Measurements from ENCODE around the gene ZNF135.

ZNF135 gene

DNA sequence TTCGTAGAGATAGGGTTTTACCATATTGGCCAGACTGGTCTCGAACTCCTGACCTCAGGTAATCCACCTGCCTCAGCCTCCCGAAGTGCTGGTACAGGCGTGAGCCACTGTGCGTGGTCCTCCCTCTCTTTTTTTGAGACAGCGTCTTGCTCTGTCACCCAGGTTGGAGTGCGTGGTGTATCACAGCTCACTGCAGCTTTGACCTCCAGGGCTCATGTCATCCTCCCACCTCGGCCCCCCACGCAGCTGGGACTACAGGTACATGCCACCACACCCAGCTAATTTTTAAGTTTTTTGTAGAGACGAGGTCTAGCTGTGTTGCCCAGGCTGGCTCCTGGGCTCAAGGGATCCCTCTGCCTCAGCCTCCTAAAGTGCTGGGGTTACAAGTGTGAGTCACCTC, 20.7 kb downstream of the ZNF135 start:
- Histone ChIP-seq H3K27ac (no peak overlapping the region), H3K9ac (no peak overlapping the region), H3K4me2 (no peak overlapping the region), H3K27me3 (no peaks in the 10 kb centered on the region), H3K9me3 (replicated peaks in 1 of 11) (peaks cover 50 to 100% (median 84%) of the 10 kb centered on the region in 11 experiments), H4K20me1 (no peaks in the 10 kb centered on the region), H3K36me3 (peaks cover 20 to 72% (median 30%) of the 10 kb centered on the region in 11 experiments), H3K4me3 (no peak overlapping the region), H3K4me1 (no peaks in the 10 kb centered on the region)
- TF ChIP-seq Cebpa-rat (IDR thresholded peaks at IDR 0.05), result no peak

DNA sequence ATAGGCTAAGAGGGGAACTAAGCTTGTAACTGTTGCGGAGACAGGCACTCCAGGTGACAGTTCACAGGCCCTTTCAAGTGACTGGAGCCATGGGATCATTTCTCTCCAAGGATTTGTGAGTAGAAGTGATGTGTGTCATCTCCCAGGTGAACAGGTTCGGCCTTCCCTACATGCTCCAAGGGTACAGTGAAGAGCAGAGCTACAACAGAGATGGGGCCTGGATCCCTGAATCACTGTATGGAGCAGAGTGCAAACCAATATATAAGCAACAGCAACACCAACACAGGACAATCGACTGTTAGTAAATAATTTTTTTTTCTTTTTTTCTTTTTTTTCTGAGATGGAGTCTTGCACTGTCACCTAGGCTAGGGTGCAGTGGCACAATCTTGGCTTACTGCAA, 23.9 kb downstream of the ZNF135 start:
- H3K36me3 ChIP-seq, result peaks cover 52 to 81% (median 58%) of the 10 kb centered on the region in 11 experiments
- TF ChIP-seq Cebpa-rat (IDR thresholded peaks at IDR 0.05), result no peak
- H3K9me3 ChIP-seq (replicated peaks in 1 of 11), result peaks cover 72 to 100% (median 86%) of the 10 kb centered on the region in 11 experiments

DNA sequence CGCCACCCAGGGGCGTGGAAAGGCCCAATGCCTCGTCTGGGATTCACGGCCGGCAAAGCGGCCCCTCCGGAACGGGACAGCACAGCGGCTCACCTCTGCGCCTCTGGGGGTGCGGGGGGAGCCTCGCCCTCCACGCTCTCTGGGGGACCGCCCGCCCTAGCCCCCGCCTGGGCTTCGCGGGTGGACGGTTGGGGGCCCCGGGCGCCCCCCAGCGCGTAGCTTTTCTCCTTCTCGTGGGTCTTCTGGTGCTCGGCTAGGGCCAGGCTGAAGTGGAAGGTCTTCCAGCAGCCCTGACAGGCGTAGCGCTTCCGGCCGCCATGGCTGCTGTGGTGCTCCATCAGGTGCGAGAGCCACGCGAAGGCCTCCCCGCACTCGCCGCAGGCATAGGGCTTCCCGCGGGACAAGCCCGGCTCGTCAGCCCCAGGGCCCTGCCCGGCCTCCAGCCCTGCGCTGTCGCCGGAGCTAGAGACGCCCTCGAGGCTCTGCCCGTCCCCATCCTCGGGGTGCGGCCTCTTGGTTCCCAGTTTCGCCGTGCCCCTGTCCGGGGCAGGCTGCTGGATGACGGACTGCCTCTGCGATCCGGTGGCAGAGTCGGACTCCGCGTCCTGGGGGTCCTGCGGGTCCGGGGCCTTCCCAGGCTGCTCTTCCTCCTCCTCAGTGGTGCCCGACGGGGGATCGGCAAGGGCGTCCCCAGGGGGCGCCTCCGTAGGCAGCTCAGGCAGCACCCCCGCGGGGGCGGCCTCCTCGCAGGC, 25.7 kb downstream of the ZNF135 start:
- no peaks in the 10 kb centered on the region for H4K20me1 ChIP-seq
- H3K4me1 ChIP-seq, result no peaks in the 10 kb centered on the region
- H3K9me3 ChIP-seq (replicated peaks in 1 of 11), result peaks cover 83 to 100% (median 94%) of the 10 kb centered on the region in 11 experiments
- no peak overlapping the region for H3K27ac ChIP-seq
- TF ChIP-seq Cebpa-rat (IDR thresholded peaks at IDR 0.05), result no peak
- H3K4me3 ChIP-seq, result peak overlapping the region in 6 of 10 experiments; percentile 12 to 31 (median 18); a peak in 9 of 20 replicates
- no peak overlapping the region for H3K4me2 ChIP-seq
- H3K36me3 ChIP-seq, result peaks cover 67 to 94% (median 72%) of the 10 kb centered on the region in 11 experiments
- H3K27me3 ChIP-seq, result no peaks in the 10 kb centered on the region
- H3K9ac ChIP-seq, result no peak overlapping the region

More for the DNA sequence above, 23.9 kb downstream of the ZNF135 start:
- Histone ChIP-seq H3K4me2 (no peak overlapping the region), H3K27ac (no peak overlapping the region), H4K20me1 (no peaks in the 10 kb centered on the region), H3K9ac (no peak overlapping the region), H3K27me3 (no peaks in the 10 kb centered on the region), H3K4me3 (0 out of 20 replicates have a peak overlapping the region, but pooled peaks of 1 of the 10 experiments have one; percentile 7), H3K4me1 (no peaks in the 10 kb centered on the region)

DNA sequence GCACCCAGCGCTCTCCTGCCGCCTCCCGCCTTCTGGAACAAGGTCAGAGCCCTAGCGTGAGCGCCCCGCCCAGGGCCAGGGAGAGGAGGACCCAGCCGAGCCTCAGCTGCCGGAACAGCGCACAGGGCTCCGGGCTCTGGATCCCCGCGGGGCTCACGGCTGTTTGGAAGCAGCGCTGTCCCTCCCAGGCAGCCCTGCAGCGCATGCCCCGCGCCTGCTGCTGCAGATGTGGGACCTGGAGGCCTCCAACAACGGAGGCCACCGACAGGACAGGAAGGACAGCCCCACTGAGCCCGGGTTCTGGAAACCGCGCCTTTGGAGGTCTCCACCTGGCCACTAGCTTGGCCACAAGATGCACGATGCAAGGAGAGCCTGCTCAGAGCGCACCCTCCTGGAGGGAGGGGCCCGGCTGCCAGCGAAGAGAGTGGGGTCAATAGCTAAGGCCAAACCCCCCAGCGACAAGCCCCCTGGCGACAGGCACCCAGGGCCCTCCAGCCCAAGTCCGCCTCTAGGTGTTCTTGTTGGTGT, 26.3 kb downstream of the ZNF135 start:
- H3K4me3 ChIP-seq, result peak overlapping the region in 6 of 10 experiments; percentile 3 to 31 (median 16); a peak in 5 of 20 replicates
- H4K20me1 ChIP-seq, result no peaks in the 10 kb centered on the region
- H3K27ac ChIP-seq, result no peak overlapping the region
- H3K4me1 ChIP-seq, result no peaks in the 10 kb centered on the region
- no peak overlapping the region for H3K9ac ChIP-seq
- H3K4me2 ChIP-seq, result no peak overlapping the region
- H3K27me3 ChIP-seq, result no peaks in the 10 kb centered on the region
- H3K9me3 ChIP-seq (replicated peaks in 1 of 11), result peaks cover 83 to 100% (median 94%) of the 10 kb centered on the region in 11 experiments
- H3K36me3 ChIP-seq, result peaks cover 74 to 94% (median 78%) of the 10 kb centered on the region in 11 experiments
- TF ChIP-seq Cebpa-rat (IDR thresholded peaks at IDR 0.05), result no peak

DNA sequence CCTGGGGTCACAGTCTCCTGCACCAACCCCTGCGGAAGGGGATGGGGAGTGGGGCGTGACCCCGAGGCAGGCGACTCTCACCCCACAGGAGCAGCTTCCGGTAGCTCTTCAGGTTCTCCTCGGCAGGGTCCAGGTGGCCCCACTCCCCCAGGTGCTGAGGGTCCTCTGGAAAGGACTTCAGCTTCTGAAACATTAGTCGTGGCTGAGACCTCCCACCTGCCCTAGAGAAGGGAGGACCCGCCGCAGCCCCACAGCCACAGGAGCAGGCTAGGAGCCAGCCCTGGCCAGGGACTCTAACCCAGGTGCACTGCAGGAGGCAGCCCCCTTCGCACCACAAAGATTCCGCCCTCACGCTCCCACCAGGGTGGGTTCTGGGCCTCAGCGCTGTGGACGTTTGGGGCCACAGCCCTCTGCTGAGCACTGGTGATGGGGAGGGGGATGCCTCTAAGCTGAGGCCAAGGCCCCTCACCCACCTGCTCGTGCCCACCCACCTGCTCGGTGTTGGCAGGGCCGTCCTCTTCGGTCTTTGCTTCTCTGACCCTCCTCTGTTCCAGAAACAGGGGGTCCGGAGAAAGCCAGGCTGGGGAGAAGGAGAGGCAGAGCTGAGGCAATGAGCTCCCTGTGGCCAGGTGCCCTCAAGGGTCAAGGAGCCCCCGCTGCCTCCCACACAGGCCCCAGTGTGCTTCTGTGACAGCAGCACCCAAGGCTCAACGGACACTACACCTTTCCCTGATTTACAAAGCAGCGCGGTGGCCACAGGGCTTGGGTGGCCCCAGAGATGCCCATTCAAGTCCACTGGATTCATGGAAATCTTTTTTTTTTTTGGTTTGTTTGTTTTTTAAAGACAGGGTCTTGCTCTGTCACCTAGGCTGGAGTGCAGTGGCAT, 28.0 kb downstream of the ZNF135 start:
- peaks cover 92 to 100% (median 97%) of the 10 kb centered on the region in 11 experiments for H3K9me3 ChIP-seq (replicated peaks in 1 of 11)
- H3K36me3 ChIP-seq, result peaks cover 85 to 94% (median 88%) of the 10 kb centered on the region in 11 experiments
- H3K27ac ChIP-seq, result no peak overlapping the region
- no peak for TF ChIP-seq Cebpa-rat (IDR thresholded peaks at IDR 0.05)
- no peak overlapping the region for H3K9ac ChIP-seq
- H3K27me3 ChIP-seq, result no peaks in the 10 kb centered on the region
- H3K4me1 ChIP-seq, result no peaks in the 10 kb centered on the region
- no peak overlapping the region for H3K4me2 ChIP-seq
- no peaks in the 10 kb centered on the region for H4K20me1 ChIP-seq
- peak overlapping the region in 1 of 10 experiments; percentile 11; a peak in 2 of 20 replicates for H3K4me3 ChIP-seq

DNA sequence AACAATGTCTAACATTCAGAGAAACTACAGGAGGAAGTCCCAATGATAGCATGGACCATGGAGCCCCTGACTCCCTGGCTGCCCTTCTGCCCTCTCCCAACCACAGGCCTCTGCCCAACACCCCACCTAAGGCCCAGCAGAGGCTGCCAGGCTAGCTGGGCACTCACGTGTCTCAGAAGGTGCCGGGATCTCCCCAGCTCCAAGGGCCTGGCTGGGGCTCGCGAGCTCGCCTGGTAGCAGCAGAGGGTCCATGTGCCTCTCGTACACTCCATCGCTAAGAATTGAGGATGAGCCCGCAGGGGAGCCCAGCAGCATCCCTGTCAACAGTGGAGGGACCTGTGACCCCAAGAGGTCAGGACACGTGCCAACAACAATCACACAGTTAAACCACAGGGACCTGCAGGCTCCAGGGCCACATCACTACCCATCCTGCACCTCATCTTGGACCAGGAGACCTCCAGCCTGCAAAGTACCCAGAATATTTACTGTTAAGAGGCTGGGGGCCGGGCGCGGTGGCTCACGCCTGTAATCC, 29.5 kb downstream of the ZNF135 start:
- H3K36me3 ChIP-seq, result peaks cover 75 to 95% (median 88%) of the 10 kb centered on the region in 11 experiments
- no peaks in the 10 kb centered on the region for H3K27me3 ChIP-seq
- H3K27ac ChIP-seq, result no peak overlapping the region
- no peak overlapping the region for H3K9ac ChIP-seq
- no peaks in the 10 kb centered on the region for H4K20me1 ChIP-seq
- H3K4me3 ChIP-seq, result no peak overlapping the region
- no peak for TF ChIP-seq Cebpa-rat (IDR thresholded peaks at IDR 0.05)
- no peak overlapping the region for H3K4me2 ChIP-seq
- H3K9me3 ChIP-seq (replicated peaks in 1 of 11), result peaks cover 80 to 100% (median 95%) of the 10 kb centered on the region in 11 experiments
- H3K4me1 ChIP-seq, result no peaks in the 10 kb centered on the region

DNA sequence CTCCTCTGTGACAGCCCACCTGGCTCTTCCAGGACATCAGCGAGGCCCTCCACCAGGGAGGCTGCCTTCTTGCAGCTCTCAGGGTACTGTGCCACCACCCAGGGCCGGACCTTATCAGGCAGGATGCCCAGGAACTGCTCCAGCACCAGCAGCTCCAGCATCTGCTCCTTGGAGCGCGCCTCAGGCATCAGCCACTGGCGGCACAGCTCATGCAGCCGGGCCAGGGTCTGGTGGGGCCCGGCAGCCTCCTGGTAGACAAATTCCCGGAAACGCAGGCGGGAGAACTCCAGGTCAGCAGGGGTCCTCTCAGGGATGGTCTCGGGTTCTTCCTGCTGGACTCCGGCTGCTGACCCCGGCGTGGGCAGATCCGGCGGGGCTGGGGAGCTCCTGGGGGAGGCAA, 30.8 kb downstream of the ZNF135 start:
- no peak overlapping the region for H3K9ac ChIP-seq
- no peaks in the 10 kb centered on the region for H3K27me3 ChIP-seq
- peaks cover 63 to 95% (median 83%) of the 10 kb centered on the region in 11 experiments for H3K36me3 ChIP-seq
- H3K4me2 ChIP-seq, result no peak overlapping the region
- H3K4me1 ChIP-seq, result no peaks in the 10 kb centered on the region
- peaks cover 79 to 100% (median 95%) of the 10 kb centered on the region in 11 experiments for H3K9me3 ChIP-seq (replicated peaks in 1 of 11)
- H3K4me3 ChIP-seq, result no peak overlapping the region; a peak in 1 of 20 replicates
- H4K20me1 ChIP-seq, result no peaks in the 10 kb centered on the region
- no peak overlapping the region for H3K27ac ChIP-seq
- no peak for TF ChIP-seq Cebpa-rat (IDR thresholded peaks at IDR 0.05)

DNA sequence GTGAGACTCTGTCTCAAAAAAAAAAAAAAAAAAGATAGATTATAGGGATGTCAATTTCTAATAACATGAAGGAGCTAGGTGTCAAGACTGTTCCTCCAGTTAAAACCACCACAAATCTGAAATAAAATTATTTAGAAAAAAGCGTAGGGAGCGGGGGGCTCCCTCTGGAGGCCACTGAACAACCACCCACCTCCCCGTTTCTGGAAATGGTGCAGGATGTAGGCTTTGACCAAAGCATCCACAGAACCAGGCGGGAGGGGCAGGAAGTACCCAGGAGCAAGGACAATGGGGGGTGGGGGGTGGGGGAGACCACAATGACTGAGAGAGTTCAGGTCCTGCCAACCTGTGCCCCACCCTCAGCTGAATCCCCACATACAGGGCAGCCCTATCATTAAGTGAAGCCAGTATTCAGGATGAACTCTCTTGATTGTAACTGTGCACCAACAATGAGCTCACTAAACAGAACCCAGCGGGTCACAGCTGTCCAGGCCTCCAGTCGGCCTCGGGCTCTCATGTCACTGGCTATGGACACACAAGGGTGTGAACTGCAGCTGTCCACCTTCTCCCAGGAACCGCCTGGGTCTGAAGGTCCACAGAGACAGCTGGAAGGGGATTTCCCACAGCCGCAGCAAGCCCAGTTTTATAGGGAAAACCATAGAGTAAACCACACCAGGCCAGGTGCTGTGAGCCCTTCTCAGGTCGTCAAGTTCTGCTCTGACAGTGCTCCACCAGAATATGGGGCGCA, 32.3 kb downstream of the ZNF135 start:
- H3K4me2 ChIP-seq, result no peak overlapping the region
- H3K9me3 ChIP-seq (replicated peaks in 1 of 11), result peaks cover 79 to 100% (median 95%) of the 10 kb centered on the region in 11 experiments
- TF ChIP-seq Cebpa-rat (IDR thresholded peaks at IDR 0.05), result no peak

More for the DNA sequence above, 32.3 kb downstream of the ZNF135 start:
- H3K36me3 ChIP-seq, result peaks cover 56 to 95% (median 83%) of the 10 kb centered on the region in 11 experiments
- no peak overlapping the region for H3K9ac ChIP-seq
- no peak overlapping the region for H3K4me3 ChIP-seq
- H3K4me1 ChIP-seq, result no peaks in the 10 kb centered on the region
- no peaks in the 10 kb centered on the region for H4K20me1 ChIP-seq
- H3K27ac ChIP-seq, result no peak overlapping the region
- H3K27me3 ChIP-seq, result no peaks in the 10 kb centered on the region

Measured in BLaER1 treated with 17β-estradiol and CSF1 and Interleukin-3, amounts not matched to agents 10 nM and 100 nM (cell line).